ENCODE measurements around the gene COG5. TPM values are rescaled to one million over a fixed set of nuclear protein-coding genes. Genes with fewer than 3 reads are reported as not detected.

The COG5 gene
- total and polyA plus RNA-seq, 2 donors from 2014 or later, result 8.6 to 45.7 TPM

DNA sequence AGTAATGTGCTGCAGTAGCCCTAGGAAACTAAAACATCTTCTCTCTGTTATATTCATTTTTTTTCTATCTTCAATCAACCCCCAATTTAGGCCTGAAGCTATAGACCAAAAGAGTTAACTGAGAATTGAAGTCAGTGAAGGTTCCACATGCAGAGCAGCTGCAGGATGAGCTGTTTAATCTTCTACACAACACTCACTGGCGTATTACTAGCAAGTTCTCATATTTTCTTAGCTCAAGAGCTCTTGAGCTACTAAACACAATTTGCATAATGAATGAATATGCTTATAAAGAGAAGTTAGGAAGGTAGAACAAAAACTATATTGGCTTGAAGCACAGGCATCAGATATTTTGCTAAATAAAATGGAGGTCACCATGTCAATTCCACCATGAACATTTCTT lies 135.1 kb downstream of the COG5 start:
- Histone ChIP-seq H3K4me1 (ENCODE audit: control insufficient read depth in 2 of 3, insufficient read depth in 2 of 3, low read depth in 1 of 3, low read length in 3 of 3) (no peaks in the 10 kb centered on the region), H3K27me3 (ENCODE audit: control insufficient read depth, insufficient read depth, low read length) (no peaks in the 10 kb centered on the region), H3K4me3 (ENCODE audit: low read length in 3 of 3) (no peak overlapping the region), H3K27ac (ENCODE audit: low read depth in 2 of 2, low read length in 2 of 2) (no peak overlapping the region), H3K36me3 (ENCODE audit: control insufficient read depth in 2 of 3, insufficient read depth in 3 of 3, low read length in 3 of 3) (peaks cover 0 to 2% (median 0%) of the 10 kb centered on the region in 3 donors), H3K9me3 (ENCODE audit: control insufficient read depth in 2 of 3, insufficient read depth in 1 of 3, low read length in 3 of 3) (peaks cover 0 to 5% (median 0%) of the 10 kb centered on the region in 3 donors), H3K9ac (ENCODE audit: low read length in 3 of 3) (no peak overlapping the region)
- TF ChIP-seq, protein P1, sequence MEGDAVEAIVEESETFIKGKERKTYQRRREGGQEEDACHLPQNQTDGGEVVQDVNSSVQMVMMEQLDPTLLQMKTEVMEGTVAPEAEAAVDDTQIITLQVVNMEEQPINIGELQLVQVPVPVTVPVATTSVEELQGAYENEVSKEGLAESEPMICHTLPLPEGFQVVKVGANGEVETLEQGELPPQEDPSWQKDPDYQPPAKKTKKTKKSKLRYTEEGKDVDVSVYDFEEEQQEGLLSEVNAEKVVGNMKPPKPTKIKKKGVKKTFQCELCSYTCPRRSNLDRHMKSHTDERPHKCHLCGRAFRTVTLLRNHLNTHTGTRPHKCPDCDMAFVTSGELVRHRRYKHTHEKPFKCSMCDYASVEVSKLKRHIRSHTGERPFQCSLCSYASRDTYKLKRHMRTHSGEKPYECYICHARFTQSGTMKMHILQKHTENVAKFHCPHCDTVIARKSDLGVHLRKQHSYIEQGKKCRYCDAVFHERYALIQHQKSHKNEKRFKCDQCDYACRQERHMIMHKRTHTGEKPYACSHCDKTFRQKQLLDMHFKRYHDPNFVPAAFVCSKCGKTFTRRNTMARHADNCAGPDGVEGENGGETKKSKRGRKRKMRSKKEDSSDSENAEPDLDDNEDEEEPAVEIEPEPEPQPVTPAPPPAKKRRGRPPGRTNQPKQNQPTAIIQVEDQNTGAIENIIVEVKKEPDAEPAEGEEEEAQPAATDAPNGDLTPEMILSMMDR (IDR thresholded peaks at IDR 0.05; ENCODE audit: borderline replicate concordance, extremely low read depth, insufficient read depth), result no peak
- FAIRE-seq (no peak), DNase-seq (no peak)
- intact Hi-C loops (cut with DNase I), result no loop called here

DNA sequence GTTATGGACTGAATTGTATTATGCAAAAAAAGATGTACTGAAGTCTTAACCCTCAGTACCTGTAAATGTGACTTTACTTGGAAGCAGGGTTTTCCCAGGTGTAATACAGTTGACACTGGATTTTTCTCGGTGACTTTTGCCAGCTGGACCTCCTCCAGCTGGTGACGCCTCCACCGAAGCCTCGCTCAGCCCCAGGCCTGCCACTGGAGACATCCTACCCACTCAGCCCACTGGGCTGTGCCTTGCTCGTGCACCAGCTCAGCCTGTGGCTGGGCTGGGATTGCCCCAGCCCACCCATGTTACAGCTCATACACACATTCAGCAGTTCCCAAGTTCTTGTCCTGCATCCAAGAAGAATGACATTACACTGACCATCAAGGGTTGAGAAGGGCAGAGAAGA lies 136.3 kb downstream of the COG5 start:
- H3K36me3 ChIP-seq (ENCODE audit: control insufficient read depth in 2 of 3, insufficient read depth in 3 of 3, low read length in 3 of 3), result peaks cover 0 to 2% (median 0%) of the 10 kb centered on the region in 3 donors
- TF ChIP-seq, protein P1 (IDR thresholded peaks at IDR 0.05; ENCODE audit: borderline replicate concordance, extremely low read depth, insufficient read depth), result no peak
- FAIRE-seq (no peak), DNase-seq (no peak)
- no peak overlapping the region for H3K9ac ChIP-seq (ENCODE audit: low read length in 3 of 3)
- no peak overlapping the region for H3K27ac ChIP-seq (ENCODE audit: low read depth in 2 of 2, low read length in 2 of 2)
- H3K9me3 ChIP-seq (ENCODE audit: control insufficient read depth in 2 of 3, insufficient read depth in 1 of 3, low read length in 3 of 3), result no peaks in the 10 kb centered on the region
- H3K4me1 ChIP-seq (ENCODE audit: control insufficient read depth in 2 of 3, insufficient read depth in 2 of 3, low read depth in 1 of 3, low read length in 3 of 3), result no peaks in the 10 kb centered on the region
- intact Hi-C loops (cut with DNase I), result no loop called here
- no peaks in the 10 kb centered on the region for H3K27me3 ChIP-seq (ENCODE audit: control insufficient read depth, insufficient read depth, low read length)
- H3K4me3 ChIP-seq (ENCODE audit: low read length in 3 of 3), result no peak overlapping the region

DNA sequence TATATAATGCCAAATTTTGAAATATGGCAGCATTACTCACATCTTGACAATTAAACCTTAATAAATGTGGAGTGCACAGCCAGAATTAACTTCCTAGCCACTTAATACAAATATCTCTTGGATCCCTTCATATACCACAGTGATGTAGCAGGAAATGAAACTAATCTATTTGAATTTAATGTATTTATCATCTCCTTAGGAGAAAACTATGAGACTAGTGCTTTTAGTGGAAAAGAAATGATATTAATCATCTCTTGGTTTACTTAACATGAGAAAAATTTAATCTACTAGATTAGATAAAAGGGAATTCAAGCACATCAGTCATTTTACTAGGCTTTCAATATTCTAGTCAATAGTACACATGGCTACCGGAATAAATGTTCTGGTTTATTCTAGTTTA lies 149.5 kb downstream of the COG5 start:
- Histone ChIP-seq H3K4me1 (ENCODE audit: control insufficient read depth in 2 of 3, insufficient read depth in 2 of 3, low read depth in 1 of 3, low read length in 3 of 3) (no peaks in the 10 kb centered on the region), H3K9me3 (ENCODE audit: control insufficient read depth in 2 of 3, insufficient read depth in 1 of 3, low read length in 3 of 3) (no peaks in the 10 kb centered on the region), H3K9ac (ENCODE audit: low read length in 3 of 3) (no peak overlapping the region), H3K27ac (ENCODE audit: low read depth in 2 of 2, low read length in 2 of 2) (no peak overlapping the region), H3K36me3 (ENCODE audit: control insufficient read depth in 2 of 3, insufficient read depth in 3 of 3, low read length in 3 of 3) (no peaks in the 10 kb centered on the region), H3K4me3 (ENCODE audit: low read length in 3 of 3) (no peak overlapping the region), H3K27me3 (ENCODE audit: control insufficient read depth, insufficient read depth, low read length) (no peaks in the 10 kb centered on the region)
- no peak for FAIRE-seq
- intact Hi-C loops (cut with DNase I), result no loop called here
- no peak for DNase-seq
- TF ChIP-seq, protein P1 (IDR thresholded peaks at IDR 0.05; ENCODE audit: borderline replicate concordance, extremely low read depth, insufficient read depth), result no peak

DNA sequence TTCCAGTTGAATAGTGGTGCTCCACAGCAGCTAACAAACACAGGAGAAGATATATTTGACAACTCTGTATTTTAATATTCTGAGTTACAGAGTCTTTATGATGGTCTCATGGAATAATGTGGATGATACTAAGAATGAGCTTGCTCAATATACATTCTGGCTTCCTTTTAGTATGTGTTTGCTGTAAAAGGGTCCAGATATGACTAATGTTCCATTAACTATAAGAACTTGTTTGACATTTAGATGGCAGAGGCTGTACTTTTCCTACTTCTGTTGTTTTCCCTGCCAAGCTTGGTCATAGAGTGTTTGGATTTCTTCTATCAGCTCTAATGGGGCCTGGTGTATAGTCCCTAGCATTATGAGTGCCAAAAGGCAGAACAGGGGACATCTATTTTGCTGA lies 155.4 kb downstream of the COG5 start:
- TF ChIP-seq, protein P1 (IDR thresholded peaks at IDR 0.05; ENCODE audit: borderline replicate concordance, extremely low read depth, insufficient read depth), result no peak
- Histone ChIP-seq H3K9ac (ENCODE audit: low read length in 3 of 3) (no peak overlapping the region), H3K27me3 (ENCODE audit: control insufficient read depth, insufficient read depth, low read length) (no peaks in the 10 kb centered on the region), H3K4me1 (ENCODE audit: control insufficient read depth in 2 of 3, insufficient read depth in 2 of 3, low read depth in 1 of 3, low read length in 3 of 3) (no peaks in the 10 kb centered on the region), H3K27ac (ENCODE audit: low read depth in 2 of 2, low read length in 2 of 2) (no peak overlapping the region), H3K4me3 (ENCODE audit: low read length in 3 of 3) (no peak overlapping the region), H3K9me3 (ENCODE audit: control insufficient read depth in 2 of 3, insufficient read depth in 1 of 3, low read length in 3 of 3) (no peaks in the 10 kb centered on the region), H3K36me3 (ENCODE audit: control insufficient read depth in 2 of 3, insufficient read depth in 3 of 3, low read length in 3 of 3) (no peaks in the 10 kb centered on the region)
- intact Hi-C loops (cut with DNase I), result no loop called here
- no peak for FAIRE-seq
- no peak for DNase-seq

Data from kidney (tissue), 14 donors.